Esophagus muscularis mucosa (tissue), 4 donors: ENCODE data around the gene ISG20L2. TPM values are rescaled to one million over a fixed set of nuclear protein-coding genes. Genes with fewer than 3 reads are reported as not detected.

Source experiments
- DNase-seq: peaks from one replicate; pipeline ENCODE4 v3.0.0-alpha.2; 2017; ENCODE audit errors: extremely low spot score
- H3K27ac ChIP-seq, 4 donors: fragments of 200-600 bp; sonication (generic); replicated peaks in 1 of 4; 1 replicate in 3 of 4; 2 replicates in 1 of 4; pipeline ENCODE4 v1.5.1; 2016 to 2019; ENCODE audit warnings: mild to moderate bottlenecking in 1 of 4
- H3K27me3 ChIP-seq, 4 donors: fragments of 200-600 bp; sonication (generic); one replicate each; pipeline versions ENCODE4 v1.5.1 to v1.6.0; 2016 to 2019
- H3K36me3 ChIP-seq, 4 donors: fragments of 200-600 bp; sonication (generic); one replicate each; pipeline ENCODE4 v1.5.1; 2016 to 2019
- H3K4me1 ChIP-seq, 4 donors: fragments of 200-600 bp; sonication (generic); one replicate each; pipeline ENCODE4 v1.5.1; 2016 to 2019
- H3K4me3 ChIP-seq, 4 donors: fragments of 200-600 bp; sonication (generic); 1 replicate in 2 of 4; 2 replicates in 2 of 4; pipeline ENCODE4 v1.5.1; 2016 to 2019; ENCODE audit warnings: mild to moderate bottlenecking in 4 of 4, moderate library complexity in 1 of 4
- H3K9me3 ChIP-seq, 4 donors: fragments of 200-600 bp; sonication (generic); 1 replicate in 3 of 4; 2 replicates in 1 of 4; pipeline ENCODE4 v1.5.1; 2016 to 2019
- CTCF ChIP-seq, 3 experiments: fragments of 200-600 bp in 2 of 3; fragments of 450-650 bp in 1 of 3; sonication (generic) in 2 of 3; IDR thresholded peaks; one replicate each; pipeline ENCODE4 v1.5.1; 2017 to 2019; ENCODE audit warnings: antibody characterized with exemption in 3 of 3, mild to moderate bottlenecking in 2 of 3, moderate library complexity in 1 of 3
- EP300 ChIP-seq: sonication (generic); formaldehyde crosslinking; IDR thresholded peaks from one replicate; pipeline ENCODE4 v1.6.1; 2017; ENCODE audit warnings: antibody characterized with exemption
- POLR2A ChIP-seq: fragments of 450-650 bp; IDR thresholded peaks from one replicate; pipeline ENCODE4 v1.6.1; 2017; ENCODE audit warnings: antibody characterized with exemption, moderate library complexity, mild to moderate bottlenecking, low read depth
- POLR2AphosphoS5 ChIP-seq, 2 donors: sonication (generic); formaldehyde crosslinking; IDR thresholded peaks; one replicate each; pipeline ENCODE4 v1.6.1; 2017; ENCODE audit warnings: antibody characterized with exemption in 2 of 2
- WGBS: methylation state at CpG from one replicate; pipeline ENCODE4 v1.1.5; 2018; 5-methylcytosine and 5-hydroxymethylcytosine counted together
- intact Hi-C: fragments of 100-400 bp; cut with DNase I; formaldehyde crosslinking; loops from one replicate; pipeline ENCODE4 v1.15.1; 2023
- total RNA-seq, 4 donors: library from RNA; depleted of rRNA; stranded (reverse); fragments of >200 nt; gene quantifications; one replicate each; pipeline versions ENCODE4 v1.1.0 to v1.2.1, GENCODE V29; 2016

Gene ISG20L2
- total RNA-seq, 4 donors from 2014 or later: 16.2 to 20.0 (median 19.0) TPM

- intact Hi-C loops: no loop called here
- TF ChIP-seq CTCF (IDR thresholded peaks at IDR 0.05) (no peak), POLR2A (no peak), EP300 (no peak), POLR2AphosphoS5 (IDR thresholded peaks at IDR 0.05) (no peak)
- Histone ChIP-seq H3K9me3 (no peaks in the 10 kb centered on the region), H3K4me1 (peaks cover 44 to 69% (median 62%) of the 10 kb centered on the region in 4 donors), H3K36me3 (peaks cover 14 to 36% (median 31%) of the 10 kb centered on the region in 4 donors), H3K27ac (peak overlapping the region in 3 of 4 donors; percentile 28 to 99 (median 96)), H3K27me3 (no peaks in the 10 kb centered on the region), H3K4me3 (no peak overlapping the region)
- no peak for DNase-seq
- WGBS: 83% methylated on average over 14 of the region's 14 CpGs
These were observed 15.1 kb upstream of the ISG20L2 start for GRCh38 chr1:156743367-156744302.

DNA sequence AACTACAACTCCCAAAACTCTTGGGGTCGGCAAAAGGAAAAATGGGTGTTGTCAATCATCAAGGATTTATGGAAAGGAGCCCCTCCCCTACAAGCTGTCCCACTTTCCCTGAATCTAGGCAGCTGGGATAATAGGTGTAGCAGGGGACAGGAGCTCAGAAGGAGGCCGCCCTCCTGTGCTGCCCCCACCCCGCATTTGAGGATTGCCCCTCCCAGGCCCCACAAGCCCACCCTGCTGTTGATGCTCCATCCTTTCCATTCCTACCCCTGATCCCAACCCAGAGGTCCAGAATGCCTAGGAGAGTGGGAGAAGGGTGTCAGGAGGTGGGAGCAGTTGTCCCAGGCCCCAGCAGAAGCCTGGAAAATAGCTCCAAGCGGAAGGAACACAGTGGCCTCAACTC, 14.2 kb upstream of the ISG20L2 start:
- WGBS: 86% methylated on average over 4 of the region's 4 CpGs
- H3K4me1 ChIP-seq: peaks cover 36 to 61% (median 53%) of the 10 kb centered on the region in 4 donors
- intact Hi-C loops: no loop called here

DNA sequence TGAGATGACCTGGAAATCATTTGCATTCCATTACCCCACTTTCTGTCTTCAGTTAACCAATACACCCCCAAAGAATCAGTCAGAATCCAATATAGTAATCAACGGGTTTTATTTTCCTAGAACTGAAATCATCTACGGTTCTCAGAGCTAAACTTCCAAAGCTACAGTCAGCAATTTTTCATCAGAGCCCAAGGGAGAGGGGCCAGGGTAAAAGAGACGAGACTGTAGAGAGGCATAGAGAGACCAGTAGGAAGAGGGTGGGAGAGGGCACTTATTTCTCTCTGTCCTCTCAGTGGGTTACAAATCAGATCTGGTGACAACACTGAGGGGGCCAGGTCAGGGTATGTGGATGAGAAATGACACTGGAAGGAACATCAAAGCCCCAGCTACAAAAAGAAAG, 13.5 kb upstream of the ISG20L2 start:
- no peaks in the 10 kb centered on the region for H3K9me3 ChIP-seq
- H3K4me3 ChIP-seq: no peak overlapping the region
- intact Hi-C loops: no loop called here
- WGBS: 84% methylated on average over 3 of the region's 3 CpGs
- H3K27ac ChIP-seq: peak overlapping the region; percentile 80 to 88 (median 85)
- H3K4me1 ChIP-seq: peaks cover 31 to 54% (median 47%) of the 10 kb centered on the region in 4 donors
- no peaks in the 10 kb centered on the region for H3K27me3 ChIP-seq
- no peak for DNase-seq
- TF ChIP-seq EP300: no peak
- TF ChIP-seq POLR2A: no peak
- no peak for TF ChIP-seq POLR2AphosphoS5 (IDR thresholded peaks at IDR 0.05)
- no peak for TF ChIP-seq CTCF (IDR thresholded peaks at IDR 0.05)
- peaks cover 14 to 51% (median 44%) of the 10 kb centered on the region in 4 donors for H3K36me3 ChIP-seq

More for the DNA sequence above, 14.2 kb upstream of the ISG20L2 start:
- peaks cover 14 to 43% (median 36%) of the 10 kb centered on the region in 4 donors for H3K36me3 ChIP-seq
- no peak for DNase-seq
- H3K27ac ChIP-seq: peak overlapping the region in 1 of 4 donors; percentile 4
- no peaks in the 10 kb centered on the region for H3K27me3 ChIP-seq
- H3K4me3 ChIP-seq: no peak overlapping the region
- TF ChIP-seq POLR2AphosphoS5 (IDR thresholded peaks at IDR 0.05) (no peak), EP300 (no peak), POLR2A (no peak), CTCF (IDR thresholded peaks at IDR 0.05) (no peak)
- H3K9me3 ChIP-seq: no peaks in the 10 kb centered on the region

GRCh38 chr1:156741481-156741983, 13.0 kb upstream of the ISG20L2 start:
- DNase-seq: no peak
- intact Hi-C loops: no loop called here
- no peaks in the 10 kb centered on the region for H3K9me3 ChIP-seq
- H3K4me3 ChIP-seq: peak overlapping the region; percentile 60 to 72 (median 66)
- H3K27me3 ChIP-seq: no peaks in the 10 kb centered on the region
- H3K27ac ChIP-seq: peak overlapping the region; percentile 80 to 88 (median 85)
- H3K4me1 ChIP-seq: peaks cover 29 to 51% (median 43%) of the 10 kb centered on the region in 4 donors
- 55% methylated on average over 7 of the region's 8 CpGs for WGBS
- TF ChIP-seq POLR2AphosphoS5 (IDR thresholded peaks at IDR 0.05) (no peak), POLR2A (peak; percentile 3)
- peaks cover 14 to 56% (median 49%) of the 10 kb centered on the region in 4 donors for H3K36me3 ChIP-seq
